ENCODE measurements around the gene AKAP13. TPM values are rescaled to one million over a fixed set of nuclear protein-coding genes. Genes with fewer than 3 reads are reported as not detected.

The AKAP13 gene
- total RNA-seq, 2 experiments from 2014 or later = 282 to 304 TPM

DNA sequence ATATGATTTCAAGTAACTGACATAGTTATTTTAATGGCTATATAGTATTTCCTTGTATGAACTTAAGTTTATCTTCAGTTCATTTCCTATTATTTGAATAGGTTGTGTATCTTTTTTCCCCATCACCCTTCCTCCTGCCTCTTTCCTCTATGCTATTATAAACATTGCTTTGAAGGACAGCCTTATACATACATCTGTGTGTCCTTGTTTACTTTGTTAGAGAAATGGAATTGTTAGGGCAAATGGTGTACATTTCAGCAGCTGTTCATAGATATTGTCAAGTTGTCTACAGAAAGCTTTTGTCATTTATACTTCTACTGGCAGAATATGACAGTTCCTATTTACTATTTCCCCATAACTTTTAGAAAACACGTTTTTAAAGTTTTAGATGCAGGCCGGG is 18.4 kb downstream of the AKAP13 start:
- TF ChIP-seq, protein P1, sequence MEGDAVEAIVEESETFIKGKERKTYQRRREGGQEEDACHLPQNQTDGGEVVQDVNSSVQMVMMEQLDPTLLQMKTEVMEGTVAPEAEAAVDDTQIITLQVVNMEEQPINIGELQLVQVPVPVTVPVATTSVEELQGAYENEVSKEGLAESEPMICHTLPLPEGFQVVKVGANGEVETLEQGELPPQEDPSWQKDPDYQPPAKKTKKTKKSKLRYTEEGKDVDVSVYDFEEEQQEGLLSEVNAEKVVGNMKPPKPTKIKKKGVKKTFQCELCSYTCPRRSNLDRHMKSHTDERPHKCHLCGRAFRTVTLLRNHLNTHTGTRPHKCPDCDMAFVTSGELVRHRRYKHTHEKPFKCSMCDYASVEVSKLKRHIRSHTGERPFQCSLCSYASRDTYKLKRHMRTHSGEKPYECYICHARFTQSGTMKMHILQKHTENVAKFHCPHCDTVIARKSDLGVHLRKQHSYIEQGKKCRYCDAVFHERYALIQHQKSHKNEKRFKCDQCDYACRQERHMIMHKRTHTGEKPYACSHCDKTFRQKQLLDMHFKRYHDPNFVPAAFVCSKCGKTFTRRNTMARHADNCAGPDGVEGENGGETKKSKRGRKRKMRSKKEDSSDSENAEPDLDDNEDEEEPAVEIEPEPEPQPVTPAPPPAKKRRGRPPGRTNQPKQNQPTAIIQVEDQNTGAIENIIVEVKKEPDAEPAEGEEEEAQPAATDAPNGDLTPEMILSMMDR (IDR thresholded peaks at IDR 0.05) = no peak
- POLR2A ChIA-PET = no interaction called here
- DNase-seq = no peak
- Mint-ChIP-seq H3K36me3 (ENCODE audit: low read depth) (no peaks in the 10 kb centered on the region), H3K9me3 (no peaks in the 10 kb centered on the region), H3K27me3 (no peaks in the 10 kb centered on the region), H3K27ac (no peak overlapping the region), H3K4me1 (ENCODE audit: low read depth) (peaks cover 86% of the 10 kb centered on the region), H3K4me3 (no peak overlapping the region)
- Histone ChIP-seq H3K27ac (ENCODE audit: low read depth in 1 of 2, low read length in 2 of 2) (no peak overlapping the region), H3K36me3 (ENCODE audit: insufficient read depth, low read length) (no peaks in the 10 kb centered on the region), H3K4me1 (ENCODE audit: insufficient read depth, low read length) (peaks cover 19% of the 10 kb centered on the region), H3K4me3 (ENCODE audit: low read length) (no peak overlapping the region), H3K9me3 (ENCODE audit: control insufficient read depth in 1 of 2, insufficient read depth in 1 of 2, low read length in 2 of 2) (no peaks in the 10 kb centered on the region), H3K27me3 (ENCODE audit: control insufficient read depth in 1 of 2, insufficient read depth in 2 of 2, low read length in 2 of 2) (no peaks in the 10 kb centered on the region)
- intact Hi-C loops (cut with DNase I, micrococcal nuclease) = no loop called here
- ATAC-seq (ENCODE audit: poor library complexity) = no peak
- CTCF ChIA-PET = no interaction called here

DNA sequence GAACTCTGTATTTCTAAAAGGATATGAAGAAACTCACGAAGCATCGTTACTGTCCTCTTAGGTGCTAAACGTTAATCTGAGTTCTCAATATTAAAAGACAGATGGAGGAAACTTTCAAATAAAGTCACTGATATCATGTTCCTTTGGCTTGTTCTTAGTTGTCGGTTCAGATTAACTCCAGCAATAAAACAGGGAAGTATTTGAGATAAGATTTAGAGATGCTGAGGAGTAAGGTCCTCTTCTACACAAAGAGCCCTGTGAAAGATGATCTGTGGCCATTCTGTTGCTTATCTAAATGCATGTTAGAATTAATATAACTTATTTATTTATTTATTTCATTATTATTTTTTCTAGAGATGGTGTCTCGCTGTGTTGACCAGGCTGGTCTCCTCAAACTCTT is 19.2 kb downstream of the AKAP13 start:
- Mint-ChIP-seq H3K9me3 (no peaks in the 10 kb centered on the region), H3K27me3 (no peaks in the 10 kb centered on the region), H3K4me3 (peak overlapping the region; percentile 4), H3K27ac (no peak overlapping the region), H3K36me3 (ENCODE audit: low read depth) (no peaks in the 10 kb centered on the region), H3K4me1 (ENCODE audit: low read depth) (peaks cover 86% of the 10 kb centered on the region)
- H3K9me3 ChIP-seq (ENCODE audit: control insufficient read depth in 1 of 2, insufficient read depth in 1 of 2, low read length in 2 of 2) = no peaks in the 10 kb centered on the region
- H3K4me3 ChIP-seq (ENCODE audit: low read length) = no peak overlapping the region
- POLR2A ChIA-PET = no interaction called here
- H3K27me3 ChIP-seq (ENCODE audit: control insufficient read depth in 1 of 2, insufficient read depth in 2 of 2, low read length in 2 of 2) = no peaks in the 10 kb centered on the region
- no peak overlapping the region for H3K27ac ChIP-seq (ENCODE audit: low read depth in 1 of 2, low read length in 2 of 2)
- TF ChIP-seq, protein P1 (IDR thresholded peaks at IDR 0.05) = no peak
- CTCF ChIA-PET = no interaction called here
- DNase-seq (no peak), ATAC-seq (ENCODE audit: poor library complexity) (no peak)
- intact Hi-C loops (cut with DNase I, micrococcal nuclease) = no loop called here
- H3K36me3 ChIP-seq (ENCODE audit: insufficient read depth, low read length) = no peaks in the 10 kb centered on the region
- peaks cover 20% of the 10 kb centered on the region for H3K4me1 ChIP-seq (ENCODE audit: insufficient read depth, low read length)

DNA sequence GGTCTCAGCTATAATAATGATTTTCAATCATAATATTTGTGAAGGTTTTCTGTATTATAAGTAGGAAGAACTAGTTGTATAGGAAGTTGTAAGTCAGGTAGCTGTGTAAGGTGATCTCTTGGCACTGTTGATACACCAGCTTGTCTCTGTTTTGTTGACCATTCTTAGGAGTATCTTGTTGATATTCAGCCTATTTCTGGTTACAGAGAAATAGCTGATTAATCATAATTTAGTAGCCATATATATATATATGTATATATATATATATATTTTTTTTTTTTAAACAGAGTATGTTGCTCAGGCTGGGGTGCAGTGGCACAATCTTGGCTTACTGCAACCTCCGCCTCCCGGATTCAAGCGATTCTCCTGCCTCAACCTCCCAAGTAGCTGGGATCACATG is 20.2 kb downstream of the AKAP13 start:
- Mint-ChIP-seq H3K36me3 (ENCODE audit: low read depth) (no peaks in the 10 kb centered on the region), H3K9me3 (no peaks in the 10 kb centered on the region), H3K4me1 (ENCODE audit: low read depth) (peaks cover 86% of the 10 kb centered on the region), H3K4me3 (no peak overlapping the region), H3K27ac (peak overlapping the region; percentile 31), H3K27me3 (no peaks in the 10 kb centered on the region)
- Histone ChIP-seq H3K4me1 (ENCODE audit: insufficient read depth, low read length) (peaks cover 21% of the 10 kb centered on the region), H3K27ac (ENCODE audit: low read depth in 1 of 2, low read length in 2 of 2) (no peak overlapping the region), H3K27me3 (ENCODE audit: control insufficient read depth in 1 of 2, insufficient read depth in 2 of 2, low read length in 2 of 2) (no peaks in the 10 kb centered on the region), H3K9me3 (ENCODE audit: control insufficient read depth in 1 of 2, insufficient read depth in 1 of 2, low read length in 2 of 2) (no peaks in the 10 kb centered on the region), H3K4me3 (ENCODE audit: low read length) (no peak overlapping the region), H3K36me3 (ENCODE audit: insufficient read depth, low read length) (no peaks in the 10 kb centered on the region)
- POLR2A ChIA-PET = interaction anchor here (0.6 to 2.5 kb wide), 6 partner anchors 11 to 621 kb away, joined by 3 to 11 read pairs (median 4); partner anchors contain the start of gene AKAP13
- no peak for ATAC-seq (ENCODE audit: poor library complexity)
- TF ChIP-seq, protein P1 (IDR thresholded peaks at IDR 0.05) = no peak
- intact Hi-C loops (cut with DNase I, micrococcal nuclease) = no loop called here
- CTCF ChIA-PET = interaction anchor here (1.2 to 3.3 kb wide), 2 partner anchors 12 kb away, joined by 4 to 11 read pairs; no protein-coding TSS in a partner anchor
- no peak for DNase-seq
